ENCODE results near the gene SLC35B2.

DNA sequence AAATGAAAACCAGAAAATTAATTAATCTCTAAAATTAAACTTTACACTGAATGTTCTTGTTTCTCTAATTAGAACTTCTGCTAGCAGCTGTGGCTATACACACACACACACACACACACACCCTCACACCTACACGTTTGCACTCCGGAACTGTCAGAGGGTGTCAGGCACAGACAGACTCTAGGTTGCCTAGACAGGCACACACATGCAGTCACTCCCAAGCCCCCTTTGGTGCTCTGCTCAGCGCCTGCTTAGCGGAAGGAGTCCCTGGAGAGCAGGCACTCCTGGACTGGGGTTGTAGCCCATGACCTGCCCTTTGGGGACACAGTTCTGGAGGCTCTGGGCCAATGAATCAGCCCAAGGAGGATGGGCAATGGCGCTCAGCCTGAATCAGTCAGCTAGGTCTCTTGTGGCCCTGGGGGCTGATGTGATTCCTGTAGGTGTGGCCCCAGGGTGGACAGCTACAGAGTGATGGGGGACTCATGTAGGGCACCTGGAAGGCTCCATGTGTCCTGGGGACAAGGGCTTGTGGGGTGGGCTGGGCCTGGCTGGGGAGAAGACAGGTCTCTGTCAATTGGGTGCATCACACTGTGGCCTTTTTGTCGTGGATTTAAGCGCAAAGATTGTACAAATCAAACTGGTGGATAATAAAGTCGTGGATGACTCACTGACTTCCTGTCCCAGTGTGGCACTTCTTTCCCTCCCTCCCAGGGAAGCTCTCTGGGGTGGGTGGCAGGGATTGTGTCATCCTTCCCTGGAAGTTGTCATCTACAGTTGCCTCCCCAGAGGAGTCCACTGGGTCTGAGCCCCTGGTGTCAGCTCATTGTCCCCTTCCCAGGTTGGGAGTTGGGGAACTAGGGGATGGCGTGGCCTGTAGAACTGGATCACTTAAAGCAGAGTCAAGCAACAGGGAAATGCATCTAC lies 21.7 kb upstream of the SLC35B2 start:
- TF ChIP-seq ATF3 (CRISPR knock-in tag; conservative IDR thresholded peaks at IDR 0.05), result no peak
- no peak for TF ChIP-seq E2F1 (CRISPR knock-in tag; IDR thresholded peaks at IDR 0.05)
- TF ChIP-seq ESRRA (CRISPR knock-in tag; IDR thresholded peaks at IDR 0.05; ENCODE audit: borderline replicate concordance), result no peak
- TF ChIP-seq, protein P1, sequence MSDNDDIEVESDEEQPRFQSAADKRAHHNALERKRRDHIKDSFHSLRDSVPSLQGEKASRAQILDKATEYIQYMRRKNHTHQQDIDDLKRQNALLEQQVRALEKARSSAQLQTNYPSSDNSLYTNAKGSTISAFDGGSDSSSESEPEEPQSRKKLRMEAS (CRISPR knock-in tag; IDR thresholded peaks at IDR 0.05), result no peak
- TF ChIP-seq AFF4 (CRISPR knock-in tag; IDR thresholded peaks at IDR 0.05; ENCODE audit: borderline replicate concordance), result no peak
- no peak for TF ChIP-seq ZNF396 (CRISPR knock-in tag; IDR thresholded peaks at IDR 0.05; ENCODE audit: borderline replicate concordance)
- TF ChIP-seq, protein P2, sequence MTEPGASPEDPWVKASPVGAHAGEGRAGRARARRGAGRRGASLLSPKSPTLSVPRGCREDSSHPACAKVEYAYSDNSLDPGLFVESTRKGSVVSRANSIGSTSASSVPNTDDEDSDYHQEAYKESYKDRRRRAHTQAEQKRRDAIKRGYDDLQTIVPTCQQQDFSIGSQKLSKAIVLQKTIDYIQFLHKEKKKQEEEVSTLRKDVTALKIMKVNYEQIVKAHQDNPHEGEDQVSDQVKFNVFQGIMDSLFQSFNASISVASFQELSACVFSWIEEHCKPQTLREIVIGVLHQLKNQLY (CRISPR knock-in tag; IDR thresholded peaks at IDR 0.05), result no peak
- TF ChIP-seq, protein P3, sequence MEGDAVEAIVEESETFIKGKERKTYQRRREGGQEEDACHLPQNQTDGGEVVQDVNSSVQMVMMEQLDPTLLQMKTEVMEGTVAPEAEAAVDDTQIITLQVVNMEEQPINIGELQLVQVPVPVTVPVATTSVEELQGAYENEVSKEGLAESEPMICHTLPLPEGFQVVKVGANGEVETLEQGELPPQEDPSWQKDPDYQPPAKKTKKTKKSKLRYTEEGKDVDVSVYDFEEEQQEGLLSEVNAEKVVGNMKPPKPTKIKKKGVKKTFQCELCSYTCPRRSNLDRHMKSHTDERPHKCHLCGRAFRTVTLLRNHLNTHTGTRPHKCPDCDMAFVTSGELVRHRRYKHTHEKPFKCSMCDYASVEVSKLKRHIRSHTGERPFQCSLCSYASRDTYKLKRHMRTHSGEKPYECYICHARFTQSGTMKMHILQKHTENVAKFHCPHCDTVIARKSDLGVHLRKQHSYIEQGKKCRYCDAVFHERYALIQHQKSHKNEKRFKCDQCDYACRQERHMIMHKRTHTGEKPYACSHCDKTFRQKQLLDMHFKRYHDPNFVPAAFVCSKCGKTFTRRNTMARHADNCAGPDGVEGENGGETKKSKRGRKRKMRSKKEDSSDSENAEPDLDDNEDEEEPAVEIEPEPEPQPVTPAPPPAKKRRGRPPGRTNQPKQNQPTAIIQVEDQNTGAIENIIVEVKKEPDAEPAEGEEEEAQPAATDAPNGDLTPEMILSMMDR (IDR thresholded peaks at IDR 0.05), result no peak
- TF ChIP-seq, protein P4, sequence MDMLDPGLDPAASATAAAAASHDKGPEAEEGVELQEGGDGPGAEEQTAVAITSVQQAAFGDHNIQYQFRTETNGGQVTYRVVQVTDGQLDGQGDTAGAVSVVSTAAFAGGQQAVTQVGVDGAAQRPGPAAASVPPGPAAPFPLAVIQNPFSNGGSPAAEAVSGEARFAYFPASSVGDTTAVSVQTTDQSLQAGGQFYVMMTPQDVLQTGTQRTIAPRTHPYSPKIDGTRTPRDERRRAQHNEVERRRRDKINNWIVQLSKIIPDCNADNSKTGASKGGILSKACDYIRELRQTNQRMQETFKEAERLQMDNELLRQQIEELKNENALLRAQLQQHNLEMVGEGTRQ (CRISPR knock-in tag; IDR thresholded peaks at IDR 0.05), result no peak
